Fibroblast of villous mesenchyme (primary cell): Measurements from ENCODE around the gene RHOA. TPM values are rescaled to one million over a fixed set of nuclear protein-coding genes. Genes with fewer than 3 reads are reported as not detected.

Source experiments
- DNase-seq: peaks from one replicate; pipeline ENCODE4 v3.0.0-alpha.2; 2010; ENCODE audit warnings: low read depth
- H3K4me3 ChIP-seq: 2 replicates; pipeline ENCODE4 v1.5.1; 2011; ENCODE audit warnings: low read depth, mild to moderate bottlenecking, low read length
- total RNA-seq: library from RNA; depleted of rRNA; stranded (reverse); fragments of >200 nt; gene quantifications from 2 replicates; pipeline ENCODE4 v1.2.3, GENCODE V29; 2012
- TF ChIP-seq, protein P1 (sequence below): IDR thresholded peaks from 2 replicates; pipeline ENCODE4 v1.5.1; 2012; ENCODE audit warnings: low read depth, mild to moderate bottlenecking, low read length; ENCODE audit not compliant: insufficient read depth

The RHOA gene
- total RNA-seq, 1 donor = 626 TPM

GRCh38 chr3:49422379-49423248 is 10.8 kb upstream of the RHOA start, which contains the start of gene AMT:
Gene AMT, minus strand, starts transcription at chr3:49422473. Its CDS starts 23 bp downstream, at chr3:49422450.
- TF ChIP-seq, protein P1, sequence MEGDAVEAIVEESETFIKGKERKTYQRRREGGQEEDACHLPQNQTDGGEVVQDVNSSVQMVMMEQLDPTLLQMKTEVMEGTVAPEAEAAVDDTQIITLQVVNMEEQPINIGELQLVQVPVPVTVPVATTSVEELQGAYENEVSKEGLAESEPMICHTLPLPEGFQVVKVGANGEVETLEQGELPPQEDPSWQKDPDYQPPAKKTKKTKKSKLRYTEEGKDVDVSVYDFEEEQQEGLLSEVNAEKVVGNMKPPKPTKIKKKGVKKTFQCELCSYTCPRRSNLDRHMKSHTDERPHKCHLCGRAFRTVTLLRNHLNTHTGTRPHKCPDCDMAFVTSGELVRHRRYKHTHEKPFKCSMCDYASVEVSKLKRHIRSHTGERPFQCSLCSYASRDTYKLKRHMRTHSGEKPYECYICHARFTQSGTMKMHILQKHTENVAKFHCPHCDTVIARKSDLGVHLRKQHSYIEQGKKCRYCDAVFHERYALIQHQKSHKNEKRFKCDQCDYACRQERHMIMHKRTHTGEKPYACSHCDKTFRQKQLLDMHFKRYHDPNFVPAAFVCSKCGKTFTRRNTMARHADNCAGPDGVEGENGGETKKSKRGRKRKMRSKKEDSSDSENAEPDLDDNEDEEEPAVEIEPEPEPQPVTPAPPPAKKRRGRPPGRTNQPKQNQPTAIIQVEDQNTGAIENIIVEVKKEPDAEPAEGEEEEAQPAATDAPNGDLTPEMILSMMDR = no peak
- DNase-seq = peak; percentile 60
- H3K4me3 ChIP-seq = peak within 1 kb of the TSS; percentile 40

- TF ChIP-seq, protein P1 = no peak
- H3K4me3 ChIP-seq = peak overlapping the region; percentile 40
- DNase-seq = no peak
Measured at GRCh38 chr3:49421890-49422378, 10.2 kb upstream of the RHOA start.

DNA sequence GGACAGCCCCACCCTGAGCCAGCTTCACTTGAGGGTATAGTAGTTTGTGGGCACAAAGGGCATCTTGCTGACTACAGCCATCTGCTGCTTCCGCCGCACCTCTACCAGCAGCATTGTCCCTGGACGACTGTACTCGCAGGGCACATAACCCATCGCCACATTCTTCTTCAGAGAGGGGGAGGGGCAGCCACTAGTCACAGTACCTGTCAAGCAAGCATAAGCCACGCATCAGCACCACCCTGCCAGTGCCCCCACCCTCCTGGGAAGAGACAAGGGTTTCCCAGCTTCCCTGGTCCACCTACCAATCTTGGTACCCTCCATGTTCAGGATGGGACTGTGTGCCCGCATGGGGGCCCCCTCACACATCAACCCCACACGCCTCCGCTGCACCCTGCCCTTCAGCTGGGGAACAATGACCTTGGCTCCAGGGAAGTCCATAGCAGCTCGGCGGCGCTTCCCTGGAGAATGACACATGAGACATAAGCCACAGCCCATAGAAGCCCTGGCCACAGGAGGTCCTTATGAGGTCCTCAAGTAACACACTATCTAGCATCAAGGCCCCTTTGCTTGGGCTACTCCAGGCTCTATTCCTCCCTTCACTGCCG is 5.8 kb upstream of the RHOA start:
- TF ChIP-seq, protein P1 = no peak
- DNase-seq = no peak
- no peak overlapping the region for H3K4me3 ChIP-seq

- DNase-seq = no peak
- no peak overlapping the region for H3K4me3 ChIP-seq
- TF ChIP-seq, protein P1 = no peak
Measured at GRCh38 chr3:49416867-49417266, 5.1 kb upstream of the RHOA start.

DNA sequence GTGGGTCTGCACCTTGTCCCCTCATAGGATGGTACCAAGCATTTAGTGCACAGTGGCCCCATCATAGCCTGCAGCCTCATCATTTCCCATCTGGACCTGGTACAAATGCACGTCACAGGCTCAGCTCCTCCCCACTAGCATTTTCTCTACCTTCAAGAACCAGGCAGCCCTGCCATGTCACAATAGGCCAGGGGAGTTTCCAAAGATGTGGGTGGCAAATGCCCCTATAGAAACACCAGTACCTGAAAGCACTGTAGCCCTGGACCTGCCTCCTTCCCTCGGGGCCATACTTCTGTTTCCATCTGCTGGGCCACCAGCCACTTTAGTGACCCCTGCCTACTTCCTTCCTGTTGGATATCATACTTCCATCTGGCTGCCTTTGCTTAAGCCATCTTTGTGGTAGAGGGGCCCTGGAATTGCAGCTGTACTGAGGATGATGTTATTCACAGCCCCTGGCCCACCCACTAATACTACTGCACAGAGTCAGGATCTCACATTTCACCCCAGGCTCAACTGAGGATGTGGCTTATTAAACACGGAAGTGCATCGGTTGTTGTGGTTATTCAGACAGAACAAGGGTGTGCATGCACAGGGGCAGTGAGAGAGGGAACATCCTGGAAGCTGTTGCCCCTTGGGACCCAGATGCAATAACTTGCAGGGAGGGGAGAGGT is 4.3 kb upstream of the RHOA start:
- H3K4me3 ChIP-seq = no peak overlapping the region
- DNase-seq = no peak
- TF ChIP-seq, protein P1 = no peak

- TF ChIP-seq, protein P1 = no peak
- no peak for DNase-seq
- H3K4me3 ChIP-seq = no peak overlapping the region
Measured at GRCh38 chr3:49414753-49415152, 3.0 kb upstream of the RHOA start.
